Measurements from ENCODE around the gene COQ5. TPM values are rescaled to one million over a fixed set of nuclear protein-coding genes. Genes with fewer than 3 reads are reported as not detected.

COQ5 gene
- total and polyA plus RNA-seq, 9 donors: 20.7 to 34.0 (median 22.7) TPM

DNA sequence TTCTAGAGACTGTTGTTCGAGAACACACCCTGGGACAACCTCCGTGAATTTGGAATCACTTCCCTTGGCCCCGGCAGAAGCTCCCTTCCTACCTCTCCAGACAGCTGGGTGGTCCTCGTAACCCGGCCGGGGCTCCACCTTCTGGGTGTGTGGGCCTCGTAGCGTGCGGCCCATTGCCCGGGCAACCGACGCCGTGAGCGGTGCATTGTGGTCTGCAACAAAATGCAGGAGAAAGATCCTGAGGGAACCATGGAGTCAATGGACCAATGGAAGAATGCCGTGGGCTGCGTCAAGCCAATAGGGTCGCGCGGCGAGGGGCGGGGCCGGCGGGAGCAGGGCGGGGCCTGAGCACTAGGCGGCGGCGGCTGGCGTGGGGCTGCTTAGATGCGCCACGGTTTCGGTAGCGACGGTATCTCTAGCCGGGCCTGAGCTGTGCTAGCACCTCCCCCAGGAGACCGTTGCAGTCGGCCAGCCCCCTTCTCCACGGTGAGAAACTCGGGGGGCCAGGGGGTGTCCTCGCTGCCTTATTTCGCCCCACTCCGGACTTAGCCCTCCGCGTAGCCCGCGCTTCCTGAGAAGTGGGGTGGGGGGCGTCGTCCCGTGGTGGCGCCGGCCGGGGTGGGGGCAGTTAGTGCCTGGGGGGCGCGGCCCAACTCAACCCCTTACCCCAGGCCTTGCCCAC lies 33.1 kb downstream of the COQ5 start, which contains the start of gene DYNLL1:
TSS of gene DYNLL1 (plus strand) at position 383 of the 682 bp plus-strand sequence. CDS start 309 bp downstream, outside the sequence.
- Histone ChIP-seq H3K36me3 (no peaks in the 10 kb centered on the region), H3K27ac (peak within 1 kb of the TSS; percentile 60 to 83), H3K4me3 (peak within 1 kb of the TSS; percentile 97), H3K4me1 (ENCODE audit: insufficient read depth) (peaks cover 5% of the 10 kb centered on the region), H3K9me3 (no peaks in the 10 kb centered on the region), H3K27me3 (no peaks in the 10 kb centered on the region)
- intact Hi-C loops (cut with DNase I): no loop called here
- TF ChIP-seq EP300 (IDR thresholded peaks at IDR 0.05) (peak; percentile 86), POLR2A (IDR thresholded peaks at IDR 0.05) (peak; percentile 83)
- TF ChIP-seq, protein P1, sequence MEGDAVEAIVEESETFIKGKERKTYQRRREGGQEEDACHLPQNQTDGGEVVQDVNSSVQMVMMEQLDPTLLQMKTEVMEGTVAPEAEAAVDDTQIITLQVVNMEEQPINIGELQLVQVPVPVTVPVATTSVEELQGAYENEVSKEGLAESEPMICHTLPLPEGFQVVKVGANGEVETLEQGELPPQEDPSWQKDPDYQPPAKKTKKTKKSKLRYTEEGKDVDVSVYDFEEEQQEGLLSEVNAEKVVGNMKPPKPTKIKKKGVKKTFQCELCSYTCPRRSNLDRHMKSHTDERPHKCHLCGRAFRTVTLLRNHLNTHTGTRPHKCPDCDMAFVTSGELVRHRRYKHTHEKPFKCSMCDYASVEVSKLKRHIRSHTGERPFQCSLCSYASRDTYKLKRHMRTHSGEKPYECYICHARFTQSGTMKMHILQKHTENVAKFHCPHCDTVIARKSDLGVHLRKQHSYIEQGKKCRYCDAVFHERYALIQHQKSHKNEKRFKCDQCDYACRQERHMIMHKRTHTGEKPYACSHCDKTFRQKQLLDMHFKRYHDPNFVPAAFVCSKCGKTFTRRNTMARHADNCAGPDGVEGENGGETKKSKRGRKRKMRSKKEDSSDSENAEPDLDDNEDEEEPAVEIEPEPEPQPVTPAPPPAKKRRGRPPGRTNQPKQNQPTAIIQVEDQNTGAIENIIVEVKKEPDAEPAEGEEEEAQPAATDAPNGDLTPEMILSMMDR (IDR thresholded peaks at IDR 0.05): peak in 2 of 3 donors; percentile 13 to 24
- DNase-seq: peak; percentile 96 to 98 (median 98)
- WGBS, 3 donors: 0 to 1% (median 0%) methylated on average over 42 to 53 of the region's 53 CpGs

DNA sequence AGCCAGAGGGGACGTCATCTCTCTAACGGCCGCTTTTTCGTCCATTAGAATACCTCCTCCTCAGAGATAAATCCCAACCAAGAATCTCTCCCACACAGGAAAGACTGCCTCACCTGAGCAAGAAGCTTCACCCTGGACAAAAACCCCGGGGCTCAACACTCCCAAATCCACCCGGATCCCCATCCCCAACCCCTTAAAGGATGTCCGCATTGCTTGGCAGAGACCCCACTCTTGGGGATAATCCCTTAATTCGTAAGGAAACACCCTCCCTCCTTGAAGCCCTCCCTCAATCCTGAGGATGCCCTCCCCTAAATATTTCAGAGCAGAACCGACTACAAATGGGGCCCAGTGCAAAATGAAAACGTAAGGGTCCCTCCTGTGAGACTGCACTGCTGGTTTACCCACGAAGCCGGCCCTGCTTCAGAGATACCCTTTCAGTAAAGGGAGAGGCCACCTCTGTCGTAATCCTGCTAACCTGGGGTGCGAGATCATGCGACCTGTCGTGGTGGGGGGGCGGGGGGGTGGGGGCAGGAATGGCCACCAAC lies 33.7 kb downstream of the COQ5 start:
- intact Hi-C loops (cut with DNase I): no loop called here
- H3K4me3 ChIP-seq: peak overlapping the region; percentile 97
- 11 to 14% (median 12%) methylated on average over 16 to 17 of the region's 17 CpGs for WGBS, 3 donors
- TF ChIP-seq, protein P1 (IDR thresholded peaks at IDR 0.05): no peak
- no peak for TF ChIP-seq POLR2A (IDR thresholded peaks at IDR 0.05)
- TF ChIP-seq EP300 (IDR thresholded peaks at IDR 0.05): no peak
- H3K27me3 ChIP-seq: no peaks in the 10 kb centered on the region
- DNase-seq: peak in 1 of 5 donors; percentile 18
- no peaks in the 10 kb centered on the region for H3K36me3 ChIP-seq
- H3K4me1 ChIP-seq (ENCODE audit: insufficient read depth): peaks cover 5% of the 10 kb centered on the region
- H3K9me3 ChIP-seq: no peaks in the 10 kb centered on the region
- H3K27ac ChIP-seq: peak overlapping the region in 1 of 2 donors; percentile 41

DNA sequence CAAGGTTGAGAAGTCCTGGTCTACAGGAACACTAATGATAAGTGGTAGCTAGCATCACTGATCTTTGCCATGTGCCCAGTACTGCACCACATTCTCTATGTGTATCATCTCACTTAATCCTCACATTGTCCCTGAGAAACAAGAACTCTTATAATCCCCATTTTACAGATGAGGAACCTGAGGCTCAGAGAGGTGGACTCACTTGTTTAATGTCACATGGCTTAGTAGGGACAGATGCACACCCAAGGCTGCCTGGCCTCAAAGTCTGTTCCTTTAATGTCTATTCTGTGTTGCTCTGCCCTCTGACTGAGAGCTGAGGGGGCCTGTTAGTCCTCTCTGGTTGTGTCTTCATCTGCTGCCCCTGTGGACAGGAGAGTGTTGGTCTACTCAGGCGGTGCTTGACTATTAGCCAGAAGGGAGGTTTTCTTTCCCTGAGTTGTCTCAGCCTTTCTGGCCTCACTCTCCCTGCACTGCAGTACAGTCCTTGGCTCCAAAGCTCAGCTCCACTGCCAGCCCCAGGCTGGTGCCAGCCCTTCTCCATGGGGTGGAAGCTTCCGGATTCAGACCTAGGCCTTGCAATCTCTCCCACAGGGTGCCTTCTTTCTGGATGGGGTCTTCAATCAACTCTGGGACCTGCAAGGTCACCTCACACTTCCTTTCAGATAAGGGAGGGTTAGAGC lies 38.0 kb downstream of the COQ5 start:
- H3K27me3 ChIP-seq: no peaks in the 10 kb centered on the region
- intact Hi-C loops (cut with DNase I): no loop called here
- no peak overlapping the region for H3K27ac ChIP-seq
- WGBS, 3 donors: 46 to 62% (median 47%) methylated on average over 2 of the region's 2 CpGs
- TF ChIP-seq POLR2A (IDR thresholded peaks at IDR 0.05) (no peak), EP300 (IDR thresholded peaks at IDR 0.05) (no peak)
- TF ChIP-seq, protein P1 (IDR thresholded peaks at IDR 0.05): no peak
- no peaks in the 10 kb centered on the region for H3K36me3 ChIP-seq
- H3K4me1 ChIP-seq (ENCODE audit: insufficient read depth): peaks cover 10% of the 10 kb centered on the region
- DNase-seq: peak in 1 of 5 donors; percentile 52
- no peaks in the 10 kb centered on the region for H3K9me3 ChIP-seq
- H3K4me3 ChIP-seq: no peak overlapping the region

DNA sequence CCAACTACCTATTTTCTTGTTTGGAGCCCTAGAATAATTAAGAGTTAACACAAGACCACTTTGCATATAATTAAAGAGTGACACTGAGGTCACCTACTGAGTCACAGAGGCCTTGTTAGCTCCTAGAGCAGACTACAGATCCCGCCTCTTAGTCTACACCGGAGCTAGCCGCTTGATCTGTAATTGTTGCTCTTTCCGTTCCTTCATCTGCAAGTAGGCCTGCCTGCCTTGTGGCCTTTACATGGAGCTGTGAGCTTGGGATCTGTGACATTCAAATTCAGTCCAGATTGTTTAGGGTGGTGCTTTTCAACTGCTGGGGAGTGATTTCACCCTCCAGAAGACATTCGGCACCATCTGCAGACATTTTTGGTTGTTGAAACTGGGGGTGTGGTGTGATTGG lies 38.6 kb downstream of the COQ5 start:
- Histone ChIP-seq H3K9me3 (no peaks in the 10 kb centered on the region), H3K4me3 (no peak overlapping the region), H3K36me3 (no peaks in the 10 kb centered on the region), H3K27ac (no peak overlapping the region), H3K4me1 (ENCODE audit: insufficient read depth) (peaks cover 10% of the 10 kb centered on the region), H3K27me3 (no peaks in the 10 kb centered on the region)
- 90 to 96% (median 93%) methylated on average over 5 of the region's 5 CpGs for WGBS, 3 donors
- intact Hi-C loops (cut with DNase I): no loop called here
- DNase-seq: no peak
- TF ChIP-seq EP300 (IDR thresholded peaks at IDR 0.05) (no peak), POLR2A (IDR thresholded peaks at IDR 0.05) (no peak)
- TF ChIP-seq, protein P1 (IDR thresholded peaks at IDR 0.05): no peak
